ENCODE measurements around the gene DCDC2C.

DNA sequence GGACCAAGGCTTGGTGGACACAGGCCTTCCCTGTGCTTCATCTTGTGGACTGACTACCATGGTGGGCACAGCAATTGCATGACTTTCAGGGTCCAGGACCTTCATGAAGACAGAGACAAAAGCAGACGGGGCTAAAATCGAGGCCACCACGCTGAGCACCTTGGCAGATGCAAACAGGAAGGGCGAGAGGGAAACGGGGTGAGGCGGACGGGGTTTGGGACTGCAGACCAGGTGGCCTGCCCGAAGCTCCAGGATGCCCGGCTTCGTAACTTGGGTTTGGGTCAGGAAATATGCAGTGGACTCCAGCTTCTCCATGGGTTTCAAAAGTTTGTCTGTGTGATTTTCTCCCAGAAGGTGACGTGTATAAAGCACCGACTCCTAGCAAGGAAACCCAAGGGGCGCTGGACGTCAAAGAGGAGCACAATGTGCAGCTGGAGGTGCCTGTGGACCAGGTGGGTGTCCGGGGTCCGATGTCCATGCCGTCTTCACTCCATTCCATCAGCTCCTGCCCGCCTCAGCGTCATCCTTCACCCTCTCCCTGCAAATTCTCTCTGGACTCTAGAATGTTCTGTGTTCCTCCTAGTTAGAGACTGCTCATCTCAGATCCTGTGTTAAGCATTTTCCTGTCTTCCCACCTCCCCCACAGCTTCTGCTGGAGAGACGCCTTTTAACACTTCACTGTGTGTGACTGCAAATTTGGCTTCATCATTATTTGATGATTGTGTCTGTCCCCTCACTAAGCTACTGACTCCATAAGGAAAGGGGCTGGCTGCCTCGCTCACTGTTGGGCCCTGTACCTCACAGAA, 65.8 kb downstream of the DCDC2C start:
- TF ChIP-seq, protein P1, sequence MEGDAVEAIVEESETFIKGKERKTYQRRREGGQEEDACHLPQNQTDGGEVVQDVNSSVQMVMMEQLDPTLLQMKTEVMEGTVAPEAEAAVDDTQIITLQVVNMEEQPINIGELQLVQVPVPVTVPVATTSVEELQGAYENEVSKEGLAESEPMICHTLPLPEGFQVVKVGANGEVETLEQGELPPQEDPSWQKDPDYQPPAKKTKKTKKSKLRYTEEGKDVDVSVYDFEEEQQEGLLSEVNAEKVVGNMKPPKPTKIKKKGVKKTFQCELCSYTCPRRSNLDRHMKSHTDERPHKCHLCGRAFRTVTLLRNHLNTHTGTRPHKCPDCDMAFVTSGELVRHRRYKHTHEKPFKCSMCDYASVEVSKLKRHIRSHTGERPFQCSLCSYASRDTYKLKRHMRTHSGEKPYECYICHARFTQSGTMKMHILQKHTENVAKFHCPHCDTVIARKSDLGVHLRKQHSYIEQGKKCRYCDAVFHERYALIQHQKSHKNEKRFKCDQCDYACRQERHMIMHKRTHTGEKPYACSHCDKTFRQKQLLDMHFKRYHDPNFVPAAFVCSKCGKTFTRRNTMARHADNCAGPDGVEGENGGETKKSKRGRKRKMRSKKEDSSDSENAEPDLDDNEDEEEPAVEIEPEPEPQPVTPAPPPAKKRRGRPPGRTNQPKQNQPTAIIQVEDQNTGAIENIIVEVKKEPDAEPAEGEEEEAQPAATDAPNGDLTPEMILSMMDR (conservative IDR thresholded peaks at IDR 0.05) = no peak
- TF ChIP-seq EZH2 (IDR thresholded peaks at IDR 0.05; ENCODE audit: low read depth) = no peak

Measured in PC-9 (cell line).